Dermis blood vessel endothelial cell (primary cell): ENCODE measurements around the gene SLFN5. TPM values are rescaled to one million over a fixed set of nuclear protein-coding genes. Genes with fewer than 3 reads are reported as not detected.
"Not testable (repeated sequence)": the region's sequence is repeated elsewhere in the genome, so short reads cannot be mapped to it uniquely, and the experiment has no call there.

Source experiments
- DNase-seq: peaks from one replicate; pipeline ENCODE4 v3.0.0; 2010
- total RNA-seq: library from RNA; depleted of rRNA; stranded (reverse); fragments of >200 nt; gene quantifications from 2 replicates; pipeline ENCODE4 v1.2.3, GENCODE V29; 2014

The SLFN5 gene
- total RNA-seq, 1 donor from 2014 or later, result 40.8 TPM

GRCh38 chr17:35242158-35242804 lies 591 bp upstream of the SLFN5 start:
- peak; percentile 63 for DNase-seq

- peak; percentile 72 for DNase-seq
Observed at GRCh38 chr17:35243561-35244340, 879 bp downstream of the SLFN5 start.

GRCh38 chr17:35244341-35245195 lies 1.7 kb downstream of the SLFN5 start:
- peak; percentile 63 for DNase-seq

- DNase-seq, result peak; percentile 82
Observed at GRCh38 chr17:35245196-35245486, 2.3 kb downstream of the SLFN5 start.

- DNase-seq, result no peak
Observed at GRCh38 chr17:35252651-35253050, 9.8 kb downstream of the SLFN5 start.

GRCh38 chr17:35254107-35254773 lies 11.4 kb downstream of the SLFN5 start:
- DNase-seq, result peak; percentile 96

- DNase-seq, result no peak
Observed at GRCh38 chr17:35255316-35255715, 12.4 kb downstream of the SLFN5 start.

- peak; percentile 51 for DNase-seq
Observed at GRCh38 chr17:35256629-35257028, 13.8 kb downstream of the SLFN5 start.

GRCh38 chr17:35257208-35257659 lies 14.4 kb downstream of the SLFN5 start:
- DNase-seq, result peak; percentile 91

GRCh38 chr17:35259001-35259400 lies 16.1 kb downstream of the SLFN5 start:
- no peak for DNase-seq

- DNase-seq, result no peak
Observed at GRCh38 chr17:35265071-35265470, 22.2 kb downstream of the SLFN5 start.

- no peak for DNase-seq
Observed at GRCh38 chr17:35265566-35266141, 22.8 kb downstream of the SLFN5 start.

GRCh38 chr17:35274167-35275066 lies 31.5 kb downstream of the SLFN5 start:
- not testable (repeated sequence) for DNase-seq

- not testable (repeated sequence) for DNase-seq
Observed at GRCh38 chr17:35278454-35278853, 35.6 kb downstream of the SLFN5 start.

- not testable (repeated sequence) for DNase-seq
Observed at GRCh38 chr17:35278876-35279275, 36.0 kb downstream of the SLFN5 start.

- DNase-seq, result no peak
Observed at GRCh38 chr17:35283767-35284166, 40.9 kb downstream of the SLFN5 start.

- DNase-seq, result no peak
Observed at GRCh38 chr17:35284955-35285354, 42.1 kb downstream of the SLFN5 start.

GRCh38 chr17:35286120-35286781 lies 43.4 kb downstream of the SLFN5 start:
- DNase-seq, result no peak

- no peak for DNase-seq
Observed at GRCh38 chr17:35287286-35287811, 44.5 kb downstream of the SLFN5 start.

GRCh38 chr17:35289222-35289621 lies 46.4 kb downstream of the SLFN5 start:
- no peak for DNase-seq
